GM12874 (cell line): ENCODE measurements around the gene SSC5D.

Experiments used
- TF ChIP-seq, protein P1 (sequence below): IDR thresholded peaks from 2 replicates; pipeline ENCODE4 v1.5.1; 2011; ENCODE audit warnings: low read depth, mild to moderate bottlenecking, control low read depth, low read length, moderate library complexity; ENCODE audit not compliant: insufficient read depth

Gene SSC5D

GRCh38 chr19:55529636-55530234, 41.5 kb downstream of the SSC5D start:
- TF ChIP-seq, protein P1, sequence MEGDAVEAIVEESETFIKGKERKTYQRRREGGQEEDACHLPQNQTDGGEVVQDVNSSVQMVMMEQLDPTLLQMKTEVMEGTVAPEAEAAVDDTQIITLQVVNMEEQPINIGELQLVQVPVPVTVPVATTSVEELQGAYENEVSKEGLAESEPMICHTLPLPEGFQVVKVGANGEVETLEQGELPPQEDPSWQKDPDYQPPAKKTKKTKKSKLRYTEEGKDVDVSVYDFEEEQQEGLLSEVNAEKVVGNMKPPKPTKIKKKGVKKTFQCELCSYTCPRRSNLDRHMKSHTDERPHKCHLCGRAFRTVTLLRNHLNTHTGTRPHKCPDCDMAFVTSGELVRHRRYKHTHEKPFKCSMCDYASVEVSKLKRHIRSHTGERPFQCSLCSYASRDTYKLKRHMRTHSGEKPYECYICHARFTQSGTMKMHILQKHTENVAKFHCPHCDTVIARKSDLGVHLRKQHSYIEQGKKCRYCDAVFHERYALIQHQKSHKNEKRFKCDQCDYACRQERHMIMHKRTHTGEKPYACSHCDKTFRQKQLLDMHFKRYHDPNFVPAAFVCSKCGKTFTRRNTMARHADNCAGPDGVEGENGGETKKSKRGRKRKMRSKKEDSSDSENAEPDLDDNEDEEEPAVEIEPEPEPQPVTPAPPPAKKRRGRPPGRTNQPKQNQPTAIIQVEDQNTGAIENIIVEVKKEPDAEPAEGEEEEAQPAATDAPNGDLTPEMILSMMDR: no peak

DNA sequence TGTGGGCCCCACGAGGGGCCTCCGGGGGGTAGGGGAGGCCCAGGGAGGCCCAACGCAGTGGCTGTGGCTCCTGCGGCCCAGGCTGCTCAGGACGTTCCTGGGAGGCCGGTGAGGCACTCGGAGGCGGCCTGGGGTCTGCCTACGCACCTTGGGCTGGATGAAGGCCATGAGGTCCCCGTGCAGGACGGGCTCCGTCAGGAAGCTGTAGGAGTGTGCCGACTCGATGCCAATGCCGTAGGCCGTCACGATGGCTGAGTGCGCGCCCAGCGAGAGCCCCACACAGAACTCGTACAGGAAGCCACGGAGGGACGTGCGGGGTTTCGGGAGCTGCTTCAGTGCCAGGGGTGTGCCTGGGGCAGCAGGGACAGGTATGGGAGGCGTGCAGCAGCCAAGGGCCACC, 42.8 kb downstream of the SSC5D start:
- TF ChIP-seq, protein P1: no peak

DNA sequence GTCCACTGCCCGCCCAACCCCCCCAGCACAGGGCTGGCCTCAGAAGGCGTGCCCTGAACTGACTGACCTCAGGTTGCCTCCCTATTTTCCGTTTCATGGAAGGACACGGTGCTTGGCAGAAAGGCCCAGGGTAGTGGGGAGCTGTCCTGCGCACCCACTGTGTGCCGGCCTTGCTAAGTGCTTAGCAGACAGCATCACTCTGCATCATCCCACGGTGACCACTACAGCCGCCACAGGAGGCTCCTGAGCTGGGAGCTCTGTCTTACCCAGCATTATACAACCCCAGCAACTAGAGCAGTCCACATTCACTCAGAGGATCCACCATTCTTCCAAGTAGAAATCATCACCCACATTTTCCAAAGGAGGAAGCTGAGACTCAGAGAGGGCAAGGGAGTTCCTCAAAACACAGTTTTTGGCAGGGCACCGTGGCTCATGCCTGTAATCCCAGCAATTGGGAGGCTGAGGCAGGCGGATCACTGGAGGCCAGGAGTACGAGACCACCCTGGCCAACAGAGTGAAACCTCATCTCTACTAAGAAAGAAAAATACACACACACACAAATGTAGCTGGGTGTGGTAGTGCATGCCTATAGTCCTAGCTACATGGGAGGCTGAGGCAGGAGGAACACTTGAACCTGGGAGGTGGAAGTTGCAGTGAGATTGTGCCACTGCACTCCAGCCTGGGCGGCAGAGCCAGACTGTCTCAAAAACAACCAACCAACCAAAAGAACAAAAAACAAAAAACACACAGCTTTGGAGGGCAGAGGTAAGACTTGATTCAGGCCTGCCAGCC, 47.1 kb downstream of the SSC5D start:
- TF ChIP-seq, protein P1: no peak

- TF ChIP-seq, protein P1: no peak
Measured at GRCh38 chr19:55535965-55536350, 47.7 kb downstream of the SSC5D start.

DNA sequence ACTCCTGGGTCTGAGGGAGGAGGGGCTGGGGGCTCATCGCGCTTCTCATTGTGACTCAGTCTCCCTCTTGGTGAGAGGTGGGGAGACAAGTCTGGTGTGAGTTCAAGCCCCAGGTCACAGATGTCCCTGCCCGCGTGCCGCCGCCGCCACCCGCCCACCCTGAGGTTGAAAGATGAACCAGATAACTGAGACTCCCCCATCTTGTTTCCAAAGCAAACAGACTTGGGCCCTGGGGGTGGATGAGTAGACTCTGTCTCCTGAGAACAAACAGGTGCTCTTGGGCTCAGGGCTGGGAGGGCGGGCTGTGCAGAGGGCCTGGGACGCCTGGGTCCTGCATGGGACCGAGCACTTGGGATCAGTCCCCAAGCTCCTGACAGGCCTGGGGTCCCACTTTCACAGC, 48.1 kb downstream of the SSC5D start:
- TF ChIP-seq, protein P1: no peak

GRCh38 chr19:55536951-55537740, 48.9 kb downstream of the SSC5D start, which contains the start of gene SBK2:
SBK2 (minus strand) TSS chr19:55537133; CDS start chr19:55536294, 839 bp downstream.
- TF ChIP-seq, protein P1: no peak

GRCh38 chr19:55537741-55538111, 49.5 kb downstream of the SSC5D start:
- TF ChIP-seq, protein P1: no peak
